BLaER1 treated with 17β-estradiol and CSF1 and Interleukin-3, amounts not matched to agents 10 nM and 100 nM (cell line): ENCODE measurements around the gene PIAS3.

Experiments used
- H3K27ac ChIP-seq, 11 experiments: shearing (Covaris generic); formaldehyde crosslinking; 2 replicates each; pipeline ENCODE4 v1.8.1; 2022
- H3K27me3 ChIP-seq, 11 experiments: shearing (Covaris generic); formaldehyde crosslinking; 2 replicates each; pipeline ENCODE4 v1.8.1; 2022
- H3K36me3 ChIP-seq, 11 experiments: shearing (Covaris generic); formaldehyde crosslinking; 2 replicates each; pipeline ENCODE4 v1.8.1; 2022
- H3K4me1 ChIP-seq, 10 experiments: shearing (Covaris generic); formaldehyde crosslinking; 2 replicates each; pipeline ENCODE4 v1.8.1; 2022
- H3K4me2 ChIP-seq, 11 experiments: shearing (Covaris generic); formaldehyde crosslinking; 2 replicates each; pipeline ENCODE4 v1.8.1; 2022
- H3K4me3 ChIP-seq, 10 experiments: shearing (Covaris generic); formaldehyde crosslinking; 2 replicates each; pipeline ENCODE4 v1.8.1; 2022
- H3K9ac ChIP-seq, 11 experiments: shearing (Covaris generic); formaldehyde crosslinking; 2 replicates each; pipeline ENCODE4 v1.8.1; 2022
- H3K9me3 ChIP-seq, 11 experiments: shearing (Covaris generic); formaldehyde crosslinking; replicated peaks in 1 of 11; 2 replicates each; pipeline ENCODE4 v1.8.1; 2022
- H4K20me1 ChIP-seq, 11 experiments: shearing (Covaris generic); formaldehyde crosslinking; 2 replicates each; pipeline ENCODE4 v1.8.1; 2022
- Cebpa-rat ChIP-seq, 11 experiments: shearing (Covaris generic); IDR thresholded peaks; 2 replicates each; pipeline ENCODE4 v1.8.1; 2022

Gene PIAS3

GRCh38 chr1:145858901-145859490 is at the start of gene PIAS3:
Gene PIAS3, minus strand, starts transcription at chr1:145859081. Its CDS starts 91 bp downstream, at chr1:145858990.
- Histone ChIP-seq H3K9ac (peak within 1 kb of the TSS; percentile 67 to 88 (median 81)), H3K36me3 (peaks cover 26 to 34% (median 29%) of the 10 kb centered on the region in 11 experiments; a peak in 21 of 22 replicates), H3K4me1 (peaks cover 9 to 29% (median 26%) of the 10 kb centered on the region in 10 experiments), H3K4me3 (peak within 1 kb of the TSS; percentile 67 to 88 (median 78)), H3K27me3 (no peaks in the 10 kb centered on the region), H4K20me1 (peaks cover 0 to 6% (median 0%) of the 10 kb centered on the region in 11 experiments; a peak in 2 of 22 replicates), H3K9me3 (no peaks in the 10 kb centered on the region), H3K27ac (peak within 1 kb of the TSS; percentile 40 to 85 (median 79); a peak in 21 of 22 replicates), H3K4me2 (peak within 1 kb of the TSS; percentile 74 to 88 (median 84))
- TF ChIP-seq Cebpa-rat (IDR thresholded peaks at IDR 0.05), result no peak

- peaks cover 4 to 19% (median 10%) of the 10 kb centered on the region in 10 experiments; a peak in 19 of 20 replicates for H3K4me1 ChIP-seq
- TF ChIP-seq Cebpa-rat (IDR thresholded peaks at IDR 0.05), result no peak
- H3K36me3 ChIP-seq, result peaks cover 27 to 38% (median 34%) of the 10 kb centered on the region in 11 experiments
- H3K9me3 ChIP-seq, result no peaks in the 10 kb centered on the region
- peak overlapping the region in 7 of 11 experiments; percentile 4 to 43 (median 25); a peak in 6 of 22 replicates for H3K4me2 ChIP-seq
- no peak overlapping the region for H3K27ac ChIP-seq
- H4K20me1 ChIP-seq, result peaks cover 0 to 5% (median 0%) of the 10 kb centered on the region in 11 experiments; a peak in 1 of 22 replicates
- H3K27me3 ChIP-seq, result no peaks in the 10 kb centered on the region
- H3K4me3 ChIP-seq, result no peak overlapping the region
- H3K9ac ChIP-seq, result no peak overlapping the region
Measured at GRCh38 chr1:145908653-145909052, 49.8 kb upstream of the PIAS3 start.

- H3K36me3 ChIP-seq, result peaks cover 16 to 23% (median 19%) of the 10 kb centered on the region in 11 experiments
- H3K9me3 ChIP-seq, result no peaks in the 10 kb centered on the region
- H3K27ac ChIP-seq, result no peak overlapping the region
Measured at GRCh38 chr1:145906954-145907753, 48.3 kb upstream of the PIAS3 start.

GRCh38 chr1:145901312-145902021 is 42.6 kb upstream of the PIAS3 start:
- Histone ChIP-seq H3K9ac (no peak overlapping the region), H3K4me2 (no peak overlapping the region), H3K4me3 (no peak overlapping the region), H4K20me1 (no peaks in the 10 kb centered on the region), H3K27ac (no peak overlapping the region), H3K4me1 (no peaks in the 10 kb centered on the region; a peak in 1 of 20 replicates), H3K36me3 (no peaks in the 10 kb centered on the region), H3K9me3 (no peaks in the 10 kb centered on the region), H3K27me3 (no peaks in the 10 kb centered on the region)
- no peak for TF ChIP-seq Cebpa-rat (IDR thresholded peaks at IDR 0.05)

More at GRCh38 chr1:145906954-145907753, 48.3 kb upstream of the PIAS3 start:
- no peak for TF ChIP-seq Cebpa-rat (IDR thresholded peaks at IDR 0.05)
- Histone ChIP-seq H3K9ac (no peak overlapping the region), H3K4me1 (peaks cover 4 to 10% (median 9%) of the 10 kb centered on the region in 10 experiments; a peak in 18 of 20 replicates), H3K4me3 (no peak overlapping the region), H4K20me1 (peaks cover 0 to 2% (median 0%) of the 10 kb centered on the region in 11 experiments; a peak in 1 of 22 replicates), H3K4me2 (no peak overlapping the region), H3K27me3 (no peaks in the 10 kb centered on the region)

- no peaks in the 10 kb centered on the region for H4K20me1 ChIP-seq
- no peak overlapping the region for H3K9ac ChIP-seq
- H3K9me3 ChIP-seq, result no peaks in the 10 kb centered on the region
- H3K4me1 ChIP-seq, result no peaks in the 10 kb centered on the region; a peak in 1 of 20 replicates
- no peaks in the 10 kb centered on the region for H3K36me3 ChIP-seq
- H3K4me2 ChIP-seq, result no peak overlapping the region
- no peak overlapping the region for H3K4me3 ChIP-seq
- H3K27me3 ChIP-seq, result no peaks in the 10 kb centered on the region
- no peak for TF ChIP-seq Cebpa-rat (IDR thresholded peaks at IDR 0.05)
- no peak overlapping the region for H3K27ac ChIP-seq
Measured at GRCh38 chr1:145898756-145899155, 39.9 kb upstream of the PIAS3 start.

GRCh38 chr1:145897969-145898368 is 39.1 kb upstream of the PIAS3 start:
- no peaks in the 10 kb centered on the region for H3K36me3 ChIP-seq
- no peak overlapping the region for H3K9ac ChIP-seq
- H3K4me2 ChIP-seq, result no peak overlapping the region
- no peaks in the 10 kb centered on the region for H3K27me3 ChIP-seq
- no peaks in the 10 kb centered on the region; a peak in 2 of 20 replicates for H3K4me1 ChIP-seq
- H3K27ac ChIP-seq, result no peak overlapping the region
- no peaks in the 10 kb centered on the region for H3K9me3 ChIP-seq
- TF ChIP-seq Cebpa-rat (IDR thresholded peaks at IDR 0.05), result no peak
- H4K20me1 ChIP-seq, result no peaks in the 10 kb centered on the region
- H3K4me3 ChIP-seq, result no peak overlapping the region

GRCh38 chr1:145895471-145895870 is 36.6 kb upstream of the PIAS3 start:
- Histone ChIP-seq H3K27me3 (no peaks in the 10 kb centered on the region), H3K4me3 (no peak overlapping the region), H3K27ac (no peak overlapping the region), H3K36me3 (no peaks in the 10 kb centered on the region), H3K9me3 (no peaks in the 10 kb centered on the region), H3K4me1 (peaks cover 6 to 16% (median 12%) of the 10 kb centered on the region in 10 experiments; a peak in 19 of 20 replicates), H4K20me1 (no peaks in the 10 kb centered on the region), H3K9ac (no peak overlapping the region), H3K4me2 (no peak overlapping the region)
- TF ChIP-seq Cebpa-rat (IDR thresholded peaks at IDR 0.05), result no peak

- Histone ChIP-seq H3K27ac (no peak overlapping the region), H3K27me3 (no peaks in the 10 kb centered on the region), H3K4me3 (no peak overlapping the region), H3K4me1 (peaks cover 6 to 16% (median 12%) of the 10 kb centered on the region in 10 experiments; a peak in 19 of 20 replicates), H3K9ac (no peak overlapping the region), H4K20me1 (no peaks in the 10 kb centered on the region), H3K4me2 (no peak overlapping the region), H3K36me3 (no peaks in the 10 kb centered on the region), H3K9me3 (no peaks in the 10 kb centered on the region)
- TF ChIP-seq Cebpa-rat (IDR thresholded peaks at IDR 0.05), result no peak
Measured at GRCh38 chr1:145893306-145894055, 34.6 kb upstream of the PIAS3 start.
